K562 (cell line): Measurements from ENCODE around the gene ZNF598. TPM values are rescaled to one million over a fixed set of nuclear protein-coding genes. Genes with fewer than 3 reads are reported as not detected.

Source experiments
- ATAC-seq: fragments of 200-7000 bp; cut with Tn5 transposase; 3 replicates; pipeline ENCODE4 v1.9.1; 2020; ENCODE audit warnings: moderate library complexity
- BruUV-seq: library from RNA; stranded (reverse); fragments of 400-500 nt; replicated peaks from 2 replicates; lab custom pipeline; 2021; lab: Mats Ljungman, UMichigan
- CTCF ChIA-PET: fragments of 300-600 bp; formaldehyde crosslinking; extraction: SDS; loops from one replicate; lab custom pipeline; 2021; ENCODE audit warnings: low intra/inter-chr PET ratio; lab: Yijun Ruan, JAX
- POLR2A ChIA-PET: fragments of 300-600, 350-650 bp; sonication (Branson Sonifier 250); formaldehyde crosslinking; extraction: SDS; loops from one replicate; lab custom pipeline; 2021; ENCODE audit warnings: antibody characterized with exemption, inconsistent platforms; lab: Yijun Ruan, JAX
- DNase-seq, 4 experiments: peaks; one replicate each; pipeline versions ENCODE4 v3.0.0 to v3.0.0-alpha.2; 2011 to 2018; ENCODE audit warnings: low spot score in 3 of 4, mixed read lengths in 3 of 4; ENCODE audit errors: extremely low read depth in 1 of 4
- FAIRE-seq: peaks from 2 replicates; lab custom pipeline; 2011; peaks lifted over from hg19 to GRCh38; lab: Jason Lieb, UNC
- H2AFZ ChIP-seq: 2 replicates; pipeline ENCODE4 v1.6.0; 2011; ENCODE audit warnings: low read depth, low read length, control low read depth, inconsistent platforms
- H3K27ac ChIP-seq: fragments of 200-600 bp; 3 replicates; pipeline ENCODE4 v1.8.0; 2011; ENCODE audit warnings: low read depth, mild to moderate bottlenecking, control low read depth, inconsistent platforms, low read length, moderate library complexity, mixed read lengths; ENCODE audit errors: extremely low read depth
- H3K27me3 ChIP-seq, 2 experiments: fragments of 300-600 bp in 1 of 2; 2 replicates in 1 of 2; 3 replicates in 1 of 2; pipeline versions ENCODE4 v1.6.0 to v1.8.0; 2011; ENCODE audit warnings: inconsistent platforms in 2 of 2, low read length in 2 of 2, mild to moderate bottlenecking in 1 of 2, mixed read lengths in 1 of 2, moderate library complexity in 1 of 2; ENCODE audit not compliant: control insufficient read depth in 2 of 2, insufficient read depth in 2 of 2
- H3K36me3 ChIP-seq: fragments of 300-600 bp; 3 replicates; pipeline ENCODE4 v1.8.0; 2011; ENCODE audit warnings: mild to moderate bottlenecking, low read length, inconsistent platforms; ENCODE audit not compliant: control insufficient read depth, insufficient read depth
- H3K4me1 ChIP-seq, 2 experiments: fragments of 200-600 bp in 1 of 2; replicated peaks in 1 of 2; 2 replicates in 1 of 2; 3 replicates in 1 of 2; pipeline versions ENCODE4 v1.5.1 to v1.8.0; 2011; ENCODE audit warnings: inconsistent platforms in 2 of 2, low read length in 2 of 2, mild to moderate bottlenecking in 1 of 2, mixed read lengths in 1 of 2, moderate library complexity in 1 of 2; ENCODE audit not compliant: control insufficient read depth in 2 of 2, insufficient read depth in 2 of 2
- H3K4me2 ChIP-seq: 2 replicates; pipeline ENCODE4 v1.6.1; 2011; ENCODE audit warnings: low read length, control low read depth, inconsistent platforms, mixed read lengths; ENCODE audit not compliant: insufficient read depth
- H3K4me3 ChIP-seq: fragments of 200-600 bp; sonication (generic), shearing (Covaris generic); 2 replicates; pipeline ENCODE4 v1.5.1; 2016; ENCODE audit warnings: control low read depth, inconsistent platforms
- H3K79me2 ChIP-seq: fragments of 200-600 bp; 3 replicates; pipeline ENCODE4 v1.8.0; 2011; ENCODE audit warnings: low read length, inconsistent platforms; ENCODE audit not compliant: control insufficient read depth, insufficient read depth
- H3K9ac ChIP-seq, 2 experiments: 2 replicates each; pipeline versions ENCODE4 v1.6.0 to v1.6.1; 2011; ENCODE audit warnings: low read depth in 2 of 2, low read length in 2 of 2, control low read depth in 1 of 2, inconsistent platforms in 1 of 2, mild to moderate bottlenecking in 1 of 2, mixed read lengths in 1 of 2; ENCODE audit not compliant: insufficient read depth in 1 of 2
- H3K9me1 ChIP-seq: one replicate; pipeline ENCODE4 v1.6.0; 2011; ENCODE audit warnings: inconsistent platforms, mild to moderate bottlenecking, low read length, moderate library complexity; ENCODE audit not compliant: control insufficient read depth, insufficient read depth
- H3K9me3 ChIP-seq: replicated peaks from 2 replicates; pipeline ENCODE4 v1.5.1; 2011; ENCODE audit warnings: low read depth, low read length, inconsistent platforms; ENCODE audit not compliant: control insufficient read depth, insufficient read depth
- H4K20me1 ChIP-seq: replicated peaks from 2 replicates; pipeline ENCODE4 v1.6.1; 2011; ENCODE audit warnings: low read length, inconsistent platforms, mixed read lengths; ENCODE audit not compliant: control insufficient read depth, insufficient read depth
- AFF1 ChIP-seq, 2 experiments: fragments of 450-650 bp; IDR thresholded peaks; 2 replicates each; pipeline ENCODE4 v1.6.1; 2018; ENCODE audit warnings: mild to moderate bottlenecking in 2 of 2, low read depth in 1 of 2; ENCODE audit not compliant: partially characterized antibody in 2 of 2
- CREBBP ChIP-seq: IDR thresholded peaks from one replicate; pipeline ENCODE4 v1.6.1; 2012; ENCODE audit warnings: low read depth, mild to moderate bottlenecking, control low read depth, inconsistent platforms, low read length
- EGR1 ChIP-seq: fragments of 450-650 bp; conservative IDR thresholded peaks from 2 replicates; pipeline ENCODE4 v1.6.1; 2017; ENCODE audit warnings: mild to moderate bottlenecking
- MAFF ChIP-seq: IDR thresholded peaks from 2 replicates; pipeline ENCODE4 v1.6.1; 2012; ENCODE audit warnings: low read length, improper control_type of control experiment
- RBM25 ChIP-seq: fragments of 200-400 bp; formaldehyde crosslinking; IDR thresholded peaks from 2 replicates; pipeline ENCODE4 v1.6.1; 2018; ENCODE audit warnings: low read length, low read depth, moderate library complexity; ENCODE audit not compliant: severe bottlenecking
- WGBS: fragments of 100-300 bp; shearing (Covaris generic); methylation state at CpG from one replicate; pipeline ENCODE4 v1.1.6; 2016; ENCODE audit warnings: low coverage, mixed read lengths; ENCODE audit not compliant: insufficient coverage; ENCODE audit errors: missing lambda C conversion rate; 5-methylcytosine and 5-hydroxymethylcytosine counted together
- in situ Hi-C: fragments of 300-500 bp; cut with MboI; formaldehyde crosslinking; loops from 4 replicates; pipeline ENCODE4 v1.15.0; 2018; ENCODE audit warnings: inconsistent platforms, mixed read lengths
- intact Hi-C: fragments of 100-400 bp; cut with micrococcal nuclease; formaldehyde crosslinking; loops from 2 replicates; pipeline ENCODE4 v1.14.2; 2022
- polyA plus RNA-seq, 8 experiments: library from polyadenylated mRNA; depleted of rRNA in 4 of 8; stranded (reverse) in 5 of 8; unstranded in 3 of 8; fragments of >200 nt; fragmentation: Nextera tagmentation in 2 of 8; fragmentation: Illumina TruSeq in 1 of 8; extraction: Ambion mirVana in 2 of 8; extraction: Trizol in 1 of 8; gene quantifications; 2 replicates each; pipeline versions ENCODE4 v1.2.1 to v1.2.3, GENCODE V29; 2011 to 2014; ENCODE audit warnings: inconsistent platforms in 1 of 8, missing spikeins in 1 of 8
- total RNA-seq, 7 experiments: library from RNA; depleted of rRNA in 6 of 7; stranded (reverse); fragments of >200 nt in 6 of 7; fragmentation: Illumina TruSeq in 2 of 7; extraction: Trizol in 2 of 7; gene quantifications; 2 replicates each; pipeline versions ENCODE4 v1.2.1 to v1.2.3, GENCODE V29; 2011 to 2021; ENCODE audit warnings: low replicate concordance in 1 of 7

Gene ZNF598
- total and polyA plus RNA-seq, 9 of the 15 experiments (the other 6 are each of a cell fraction or from before 2014, with no cell fraction given): 0.11 to 115 (median 29.6) TPM

DNA sequence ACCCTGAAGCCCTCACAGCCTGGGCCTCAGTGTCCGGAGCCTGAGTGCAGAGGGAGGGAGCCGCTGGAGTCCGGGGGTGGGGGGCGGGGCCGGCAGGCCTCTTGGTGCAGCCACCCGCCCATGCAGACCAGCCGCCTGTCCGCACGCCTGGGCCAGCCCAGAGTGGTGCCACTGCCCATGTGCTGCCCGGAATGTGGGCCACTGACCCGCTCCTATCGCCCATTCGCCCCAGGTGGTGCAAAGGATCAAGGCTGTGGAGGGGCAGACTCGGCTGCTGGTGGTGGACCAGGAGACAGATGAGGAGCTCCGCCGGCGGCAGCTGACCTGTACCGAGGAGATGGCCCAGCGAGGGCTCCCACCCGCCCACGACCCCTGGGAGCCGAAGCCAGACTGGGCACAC, 19.7 kb upstream of the ZNF598 start:
- no peaks in the 10 kb centered on the region for H3K9me3 ChIP-seq
- ATAC-seq: no peak
- no peak for FAIRE-seq
- H3K9ac ChIP-seq: peak overlapping the region in 1 of 2 experiments; percentile 71; a peak in 2 of 4 replicates
- H3K36me3 ChIP-seq: peaks cover 7% of the 10 kb centered on the region; the same call in 1 of the 3 replicates
- H3K4me1 ChIP-seq: peaks cover 25 to 83% of the 10 kb centered on the region in 2 experiments
- CTCF ChIA-PET: no interaction called here
- no peak overlapping the region for H3K4me2 ChIP-seq
- WGBS: no CpG with 5 or more reads among the region's 22 CpGs
- H3K4me3 ChIP-seq: no peak overlapping the region
- peaks cover 3% of the 10 kb centered on the region for H3K9me1 ChIP-seq
- DNase-seq: no peak
- no peak overlapping the region for H3K27ac ChIP-seq
- in situ Hi-C loops: no loop called here
- TF ChIP-seq RBM25: no peak
- peak; percentile 67 for TF ChIP-seq EGR1
- no peak for TF ChIP-seq MAFF
- TF ChIP-seq, all 486 proteins: peak for 1
- no TSS peak for BruUV-seq
- POLR2A ChIA-PET: interaction anchor here (0.8 to 1.5 kb wide), 2 partner anchors 12 to 126 kb away, joined by 3 to 6 read pairs; partner anchors contain the start of gene TRAF7
- no peaks in the 10 kb centered on the region for H3K27me3 ChIP-seq
- peaks cover 21% of the 10 kb centered on the region for H3K79me2 ChIP-seq
- H4K20me1 ChIP-seq: 0 out of 2 replicates have a peak, but pooled peaks cover 7% of the 10 kb centered on the region
- H2AFZ ChIP-seq: no peak overlapping the region
- intact Hi-C loops: no loop called here

DNA sequence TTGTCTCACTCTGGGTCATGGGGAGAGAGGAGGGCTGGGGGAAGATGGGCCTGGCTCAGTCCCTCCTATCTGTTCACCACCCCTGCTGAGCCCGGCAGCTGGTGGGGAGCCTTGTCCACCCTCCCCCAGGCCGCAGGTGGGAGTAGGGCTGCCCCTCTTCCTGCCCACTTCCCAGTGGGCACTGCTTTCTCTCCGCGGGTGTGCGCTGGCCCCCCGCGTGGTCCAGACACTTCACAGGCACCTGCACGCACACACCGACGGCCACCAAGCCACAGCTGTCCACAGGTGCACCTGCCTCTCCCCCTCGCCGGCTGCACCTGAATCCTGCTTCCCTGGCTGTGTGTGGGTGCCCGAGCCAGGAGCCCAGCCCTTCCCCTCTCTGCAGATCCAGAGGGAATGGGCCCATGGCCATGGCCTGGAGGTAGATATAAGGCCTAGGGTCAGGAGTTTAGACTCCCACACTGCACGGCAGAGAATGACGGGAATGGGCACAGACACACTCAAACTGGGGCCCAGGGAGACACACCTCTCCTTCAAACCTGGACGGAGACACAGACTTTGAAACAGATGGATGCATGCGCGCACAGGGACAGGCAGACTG, 19.1 kb upstream of the ZNF598 start:
- no peaks in the 10 kb centered on the region for H3K9me3 ChIP-seq
- no peak overlapping the region for H2AFZ ChIP-seq
- H3K4me2 ChIP-seq: no peak overlapping the region
- no peaks in the 10 kb centered on the region for H3K27me3 ChIP-seq
- in situ Hi-C loops: no loop called here
- peaks cover 7% of the 10 kb centered on the region; the same call in 1 of the 3 replicates for H3K36me3 ChIP-seq
- 82% methylated on average over 16 of the region's 18 CpGs for WGBS
- H3K4me1 ChIP-seq: peaks cover 31 to 83% of the 10 kb centered on the region in 2 experiments
- no peak for DNase-seq
- ATAC-seq: no peak
- peak overlapping the region in 1 of 2 experiments; percentile 85; a peak in 2 of 4 replicates for H3K9ac ChIP-seq
- H3K27ac ChIP-seq: no peak overlapping the region
- ChIA-PET POLR2A (interaction anchor here (1.0 kb wide), 1 partner anchor 127 kb away, joined by 5 read pairs; the partner anchor contains the start of gene TRAF7), CTCF (no interaction called here)
- H4K20me1 ChIP-seq: 0 out of 2 replicates have a peak, but pooled peaks cover 7% of the 10 kb centered on the region
- H3K4me3 ChIP-seq: no peak overlapping the region
- H3K9me1 ChIP-seq: peaks cover 3% of the 10 kb centered on the region
- no TSS peak for BruUV-seq
- intact Hi-C loops: no loop called here
- H3K79me2 ChIP-seq: peaks cover 18% of the 10 kb centered on the region
- FAIRE-seq: no peak
- TF ChIP-seq AFF1 (IDR thresholded peaks at IDR 0.05; ENCODE audit: low read depth in 1 of 2, partially characterized antibody in 2 of 2) (no peak), CREBBP (no peak)
